Muscle of arm (tissue), 14 donors: ENCODE measurements around the gene POTEE. TPM values are rescaled to one million over a fixed set of nuclear protein-coding genes. Genes with fewer than 3 reads are reported as not detected.
"Not testable (repeated sequence)": the region's sequence is repeated elsewhere in the genome, so short reads cannot be mapped to it uniquely, and the experiment has no call there.

Experiments
- DNase-seq: peaks from one replicate; pipeline ENCODE4 v3.0.0-alpha.2; 2013
- long read RNA-seq, 11 donors: transcript quantifications; one replicate each; lab custom pipeline, GENCODE V29; 2026
- polyA plus RNA-seq, 12 donors: library from polyadenylated mRNA; unstranded; fragments of 120-200 nt; gene quantifications; one replicate each; pipeline ENCODE4 v1.2.1, GENCODE V29; 2013; ENCODE audit not compliant: insufficient read length in 12 of 12

The POTEE gene
- 1 to 10 TPM in 1 of 12 donors, under 1 TPM in 4, not detected in 7; 0.05 to 8.3 (median 0.13) TPM for polyA plus RNA-seq
- long read RNA-seq, donor 1 = 0 reads
- long read RNA-seq, donor 2 = 0 reads
- long read RNA-seq, donor 3 = 0 reads
- long read RNA-seq, donor 4 = 0 reads
- long read RNA-seq, donor 5 = 0 reads
- long read RNA-seq, donor 6 = 0 reads
- long read RNA-seq, donor 7 = 0 reads
- long read RNA-seq, donor 8 = 0 reads
- long read RNA-seq, donor 9 = 0 reads
- long read RNA-seq, donor 10 = 0 reads
- long read RNA-seq, donor 11 = 0 reads

- not testable (repeated sequence) for DNase-seq
Observed at GRCh38 chr2:131209030-131209772, at the start of gene POTEE. POTEE (plus strand) TSS chr2:131209536; CDS start chr2:131218403, 8,867 bp downstream.

GRCh38 chr2:131165562-131165961 is 43.8 kb upstream of the POTEE start:
- not testable (repeated sequence) for DNase-seq

- DNase-seq = no peak
Observed at GRCh38 chr2:131168538-131168937, 40.8 kb upstream of the POTEE start.

- not testable (repeated sequence) for DNase-seq
Observed at GRCh38 chr2:131178050-131178449, 31.3 kb upstream of the POTEE start.

GRCh38 chr2:131178721-131179418 is 30.5 kb upstream of the POTEE start:
- DNase-seq = peak; percentile 36

GRCh38 chr2:131181451-131181850 is 27.9 kb upstream of the POTEE start:
- DNase-seq = not testable (repeated sequence)

GRCh38 chr2:131193421-131193820 is 15.9 kb upstream of the POTEE start:
- DNase-seq = not testable (repeated sequence)

GRCh38 chr2:131196186-131196585 is 13.2 kb upstream of the POTEE start:
- not testable (repeated sequence) for DNase-seq

- no peak for DNase-seq
Observed at GRCh38 chr2:131201098-131201497, 8.2 kb upstream of the POTEE start.

GRCh38 chr2:131207839-131208238 is 1.5 kb upstream of the POTEE start:
- DNase-seq = not testable (repeated sequence)

GRCh38 chr2:131209773-131210104 is 403 bp downstream of the POTEE start:
- DNase-seq = not testable (repeated sequence)

GRCh38 chr2:131210434-131211211 is 1.3 kb downstream of the POTEE start:
- not testable (repeated sequence) for DNase-seq

GRCh38 chr2:131217238-131217986 is 8.1 kb downstream of the POTEE start:
- not testable (repeated sequence) for DNase-seq

GRCh38 chr2:131235543-131236449 is 26.5 kb downstream of the POTEE start:
- not testable (repeated sequence) for DNase-seq

Other genes starting within 250 kb of the POTEE start
- 10 to 100 TPM in 11 of 12 donors, not detected in 1; 48.4 to 75.4 (median 70.6) TPM for gene FAM168B, start 116.1 kb upstream of the POTEE start, polyA plus RNA-seq
- gene PLEKHB2, start 104.2 kb upstream of the POTEE start, polyA plus RNA-seq = 10 to 100 TPM in 11 of 12 donors, not detected in 1; 21.4 to 29.1 (median 26.7) TPM
- 1 to 10 TPM in 8 of 12 donors, under 1 TPM in 2, not detected in 2; 0.55 to 2.1 (median 1.4) TPM for gene RAB6D, start 154.6 kb downstream of the POTEE start, polyA plus RNA-seq